Measurements from ENCODE around the gene LEF1.

LEF1 gene

DNA sequence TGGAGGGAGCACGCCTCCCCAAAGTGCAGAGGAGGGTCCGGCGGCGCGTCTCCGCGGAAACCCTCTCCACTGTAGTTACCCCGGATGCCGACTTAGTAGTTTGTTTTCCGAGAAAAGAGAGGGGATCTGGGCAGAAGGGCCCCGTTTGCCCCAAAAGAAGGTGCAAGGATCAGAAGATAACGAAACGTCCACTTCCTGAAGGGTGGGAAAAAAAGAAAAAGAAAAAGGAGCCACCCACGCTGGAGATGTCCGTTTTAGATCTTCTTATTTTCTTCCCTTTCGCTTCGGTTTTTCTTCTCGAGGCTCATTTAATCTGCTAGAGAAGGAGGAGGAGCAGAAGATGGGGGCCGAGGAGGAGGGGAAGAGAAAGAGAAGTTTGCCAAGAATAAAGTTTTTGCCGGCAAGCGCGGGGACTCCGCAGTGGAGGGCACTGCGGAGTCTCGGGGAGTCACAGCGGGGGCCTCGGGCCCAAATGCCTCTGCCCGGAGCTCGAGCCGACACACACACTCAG is 517 bp downstream of the LEF1 start:
- CTCF ChIA-PET = interaction anchor here (0.6 to 0.7 kb wide), 2 partner anchors 53 to 77 kb away, joined by 3 to 4 read pairs; no protein-coding TSS in a partner anchor
- TF ChIP-seq FOXM1 (IDR thresholded peaks at IDR 0.05; ENCODE audit: borderline replicate concordance) (no peak), ELF4 (IDR thresholded peaks at IDR 0.05) (no peak), ARNT (IDR thresholded peaks at IDR 0.05) (no peak), HDGF (IDR thresholded peaks at IDR 0.05; ENCODE audit: borderline replicate concordance) (no peak), SUZ12 (IDR thresholded peaks at IDR 0.05) (no peak), NFRKB (IDR thresholded peaks at IDR 0.05) (no peak), CTBP1 (IDR thresholded peaks at IDR 0.05; ENCODE audit: borderline replicate concordance) (no peak), LEF1 (IDR thresholded peaks at IDR 0.05; ENCODE audit: borderline replicate concordance) (no peak), FOXK2 (IDR thresholded peaks at IDR 0.05) (no peak), FOXA1 (IDR thresholded peaks at IDR 0.05) (no peak), L3MBTL2 (conservative IDR thresholded peaks at IDR 0.05) (no peak)
- TF ChIP-seq, protein P1, sequence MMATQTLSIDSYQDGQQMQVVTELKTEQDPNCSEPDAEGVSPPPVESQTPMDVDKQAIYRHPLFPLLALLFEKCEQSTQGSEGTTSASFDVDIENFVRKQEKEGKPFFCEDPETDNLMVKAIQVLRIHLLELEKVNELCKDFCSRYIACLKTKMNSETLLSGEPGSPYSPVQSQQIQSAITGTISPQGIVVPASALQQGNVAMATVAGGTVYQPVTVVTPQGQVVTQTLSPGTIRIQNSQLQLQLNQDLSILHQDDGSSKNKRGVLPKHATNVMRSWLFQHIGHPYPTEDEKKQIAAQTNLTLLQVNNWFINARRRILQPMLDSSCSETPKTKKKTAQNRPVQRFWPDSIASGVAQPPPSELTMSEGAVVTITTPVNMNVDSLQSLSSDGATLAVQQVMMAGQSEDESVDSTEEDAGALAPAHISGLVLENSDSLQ (IDR thresholded peaks at IDR 0.05) = no peak
- DNase-seq (ENCODE audit: extremely low spot score) = no peak
- POLR2A ChIA-PET = interaction anchor here (0.9 to 1.2 kb wide), 7 partner anchors 9 to 52 kb away, joined by 3 to 5 read pairs (median 4); no protein-coding TSS in a partner anchor

DNA sequence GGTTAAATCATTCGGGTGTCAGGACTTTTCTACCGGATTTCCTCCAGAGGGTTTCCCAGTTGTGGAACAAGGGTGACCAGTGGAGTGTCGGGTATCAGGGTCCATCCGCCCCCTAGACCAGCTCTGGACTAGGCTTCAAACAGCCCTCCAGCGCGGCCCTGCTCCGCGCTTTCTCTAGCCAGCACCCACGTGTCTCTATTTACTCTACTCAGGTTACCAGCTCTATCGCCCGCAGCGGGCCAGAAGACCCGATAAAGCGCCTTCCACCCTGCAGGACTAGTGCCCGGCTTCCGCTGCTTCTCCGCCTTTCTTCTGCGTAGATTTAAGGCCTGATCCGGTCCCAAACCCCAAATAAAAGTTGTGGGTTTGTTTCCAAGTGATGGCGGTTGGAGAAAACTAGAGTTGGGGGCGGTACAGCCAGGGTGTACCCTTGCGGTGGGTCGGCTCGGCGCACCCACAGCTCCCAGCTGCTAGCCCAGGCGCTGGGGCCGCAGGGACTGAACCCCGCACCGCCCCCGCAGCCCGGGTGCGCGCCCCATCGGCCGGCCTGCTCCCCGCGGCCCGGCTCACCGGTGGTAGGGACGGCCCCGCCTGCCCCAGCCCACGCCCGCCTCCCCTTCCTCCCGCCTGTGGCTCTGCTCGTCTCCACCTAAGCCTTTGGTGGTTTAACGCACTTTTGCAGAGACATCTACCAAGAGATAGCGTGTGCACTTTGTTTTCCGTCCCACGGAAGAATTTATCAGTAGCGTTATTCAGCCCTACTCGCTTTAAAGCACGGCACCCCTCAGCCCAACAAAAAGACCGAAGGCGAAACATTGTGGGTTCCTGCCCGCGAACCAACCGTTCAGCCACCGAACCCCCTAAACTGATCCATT is 2.1 kb downstream of the LEF1 start:
- POLR2A ChIA-PET = interaction anchor here (0.9 kb wide), 1 partner anchor 172 kb away, joined by 3 read pairs; no protein-coding TSS in a partner anchor

DNA sequence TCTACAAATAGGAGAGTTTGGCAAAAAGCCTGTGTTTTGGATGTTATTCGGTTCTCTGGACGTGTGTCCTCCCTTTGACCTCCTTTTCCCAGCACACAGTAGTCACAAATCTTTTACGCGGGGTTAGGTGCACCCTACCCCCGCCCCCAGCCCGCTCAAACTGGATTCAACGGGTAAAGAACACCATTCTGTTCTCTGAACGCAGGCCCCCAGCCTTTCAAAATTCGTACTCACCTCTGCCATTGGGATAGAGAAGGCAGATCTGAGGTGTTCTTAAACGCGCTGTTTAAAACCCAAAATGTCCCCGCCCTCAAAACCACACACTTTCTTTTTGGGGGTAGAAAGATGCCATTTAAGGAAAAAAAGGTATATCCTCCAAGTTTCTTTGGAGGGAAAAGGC is 2.7 kb downstream of the LEF1 start:
- DNase-seq (ENCODE audit: extremely low spot score) = no peak
- POLR2A ChIA-PET = interaction anchor here (0.9 kb wide), 1 partner anchor 171 kb away, joined by 3 read pairs; no protein-coding TSS in a partner anchor
- CTCF ChIA-PET = no interaction called here
- no peak for TF ChIP-seq CTBP1 (IDR thresholded peaks at IDR 0.05; ENCODE audit: borderline replicate concordance)
- no peak for TF ChIP-seq LEF1 (IDR thresholded peaks at IDR 0.05; ENCODE audit: borderline replicate concordance)
- no peak for TF ChIP-seq FOXA1 (IDR thresholded peaks at IDR 0.05)
- no peak for TF ChIP-seq ZNF384 (IDR thresholded peaks at IDR 0.05)
- TF ChIP-seq SP1 (IDR thresholded peaks at IDR 0.05) = no peak
- TF ChIP-seq HDGF (IDR thresholded peaks at IDR 0.05; ENCODE audit: borderline replicate concordance) = no peak
- TF ChIP-seq ARNT (IDR thresholded peaks at IDR 0.05) = no peak
- TF ChIP-seq, protein P1 (IDR thresholded peaks at IDR 0.05) = no peak
- no peak for TF ChIP-seq NFRKB (IDR thresholded peaks at IDR 0.05)
- TF ChIP-seq FOXK2 (IDR thresholded peaks at IDR 0.05) = no peak
- no peak for TF ChIP-seq SUZ12 (IDR thresholded peaks at IDR 0.05)
- TF ChIP-seq BHLHE40 (IDR thresholded peaks at IDR 0.05; ENCODE audit: borderline replicate concordance) = no peak
- no peak for TF ChIP-seq L3MBTL2 (conservative IDR thresholded peaks at IDR 0.05)
- no peak for TF ChIP-seq TARDBP (IDR thresholded peaks at IDR 0.05)
- TF ChIP-seq ELF4 (IDR thresholded peaks at IDR 0.05) = no peak
- TF ChIP-seq FOXM1 (IDR thresholded peaks at IDR 0.05; ENCODE audit: borderline replicate concordance) = no peak

More for the DNA sequence above, 2.1 kb downstream of the LEF1 start:
- TF ChIP-seq L3MBTL2 (conservative IDR thresholded peaks at IDR 0.05) (peak; percentile 92), TARDBP (IDR thresholded peaks at IDR 0.05) (no peak)
- CTCF ChIA-PET = no interaction called here
- DNase-seq (ENCODE audit: extremely low spot score) = peak; percentile 58

DNA sequence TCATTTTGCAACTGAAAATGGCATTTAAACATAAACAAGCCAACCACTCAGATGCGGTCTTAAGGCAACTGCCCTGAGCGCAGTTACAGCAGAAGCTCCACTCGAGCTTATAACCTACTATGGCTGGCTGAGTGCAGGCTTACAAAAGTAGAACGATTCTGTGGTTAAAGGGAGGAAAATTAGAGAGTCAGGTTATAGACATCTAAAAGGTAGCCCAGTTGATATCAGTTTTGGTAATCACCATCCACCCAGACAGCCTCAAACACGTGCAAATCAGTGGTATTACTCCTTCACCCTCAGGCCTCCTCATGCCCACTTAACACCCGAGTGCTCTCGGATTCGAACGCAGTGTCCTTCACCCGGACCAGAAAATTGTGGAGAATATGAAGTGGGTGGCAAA is 3.1 kb downstream of the LEF1 start:
- ChIA-PET POLR2A (no interaction called here), CTCF (no interaction called here)
- TF ChIP-seq ZNF384 (IDR thresholded peaks at IDR 0.05) = no peak
- no peak for TF ChIP-seq CTBP1 (IDR thresholded peaks at IDR 0.05; ENCODE audit: borderline replicate concordance)
- DNase-seq (ENCODE audit: extremely low spot score) = no peak

DNA sequence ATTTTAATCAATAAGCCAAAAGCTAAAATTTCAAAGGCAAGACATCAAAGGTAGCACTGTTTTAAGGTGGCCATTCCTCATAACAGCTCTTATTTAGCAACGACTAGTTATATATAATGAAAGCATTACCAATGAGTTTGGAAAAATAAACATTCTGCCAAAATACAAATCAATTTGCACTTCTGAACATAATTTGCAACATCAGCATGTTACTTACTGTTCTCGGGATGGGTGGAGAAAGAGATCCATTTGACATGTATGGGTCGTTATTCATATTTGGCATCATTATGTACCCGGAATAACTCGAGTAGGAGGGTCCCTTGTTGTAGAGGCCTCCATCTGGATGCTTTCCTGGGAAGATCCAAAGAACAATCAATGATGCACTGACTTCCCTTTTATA is 5.4 kb downstream of the LEF1 start:
- POLR2A ChIA-PET = no interaction called here
- CTCF ChIA-PET = no interaction called here
- DNase-seq (ENCODE audit: extremely low spot score) = no peak
- TF ChIP-seq, protein P1 (IDR thresholded peaks at IDR 0.05) = no peak
- TF ChIP-seq LEF1 (IDR thresholded peaks at IDR 0.05; ENCODE audit: borderline replicate concordance) (no peak), ELF4 (IDR thresholded peaks at IDR 0.05) (no peak), ARNT (IDR thresholded peaks at IDR 0.05) (no peak), FOXA1 (IDR thresholded peaks at IDR 0.05) (no peak), CTBP1 (IDR thresholded peaks at IDR 0.05; ENCODE audit: borderline replicate concordance) (no peak), L3MBTL2 (conservative IDR thresholded peaks at IDR 0.05) (no peak), HDGF (IDR thresholded peaks at IDR 0.05; ENCODE audit: borderline replicate concordance) (no peak), SP1 (IDR thresholded peaks at IDR 0.05) (no peak), FOXK2 (IDR thresholded peaks at IDR 0.05) (no peak), NFRKB (IDR thresholded peaks at IDR 0.05) (no peak), ZNF384 (IDR thresholded peaks at IDR 0.05) (no peak), BHLHE40 (IDR thresholded peaks at IDR 0.05; ENCODE audit: borderline replicate concordance) (no peak), FOXM1 (IDR thresholded peaks at IDR 0.05; ENCODE audit: borderline replicate concordance) (no peak), SUZ12 (IDR thresholded peaks at IDR 0.05) (no peak), TARDBP (IDR thresholded peaks at IDR 0.05) (no peak)

DNA sequence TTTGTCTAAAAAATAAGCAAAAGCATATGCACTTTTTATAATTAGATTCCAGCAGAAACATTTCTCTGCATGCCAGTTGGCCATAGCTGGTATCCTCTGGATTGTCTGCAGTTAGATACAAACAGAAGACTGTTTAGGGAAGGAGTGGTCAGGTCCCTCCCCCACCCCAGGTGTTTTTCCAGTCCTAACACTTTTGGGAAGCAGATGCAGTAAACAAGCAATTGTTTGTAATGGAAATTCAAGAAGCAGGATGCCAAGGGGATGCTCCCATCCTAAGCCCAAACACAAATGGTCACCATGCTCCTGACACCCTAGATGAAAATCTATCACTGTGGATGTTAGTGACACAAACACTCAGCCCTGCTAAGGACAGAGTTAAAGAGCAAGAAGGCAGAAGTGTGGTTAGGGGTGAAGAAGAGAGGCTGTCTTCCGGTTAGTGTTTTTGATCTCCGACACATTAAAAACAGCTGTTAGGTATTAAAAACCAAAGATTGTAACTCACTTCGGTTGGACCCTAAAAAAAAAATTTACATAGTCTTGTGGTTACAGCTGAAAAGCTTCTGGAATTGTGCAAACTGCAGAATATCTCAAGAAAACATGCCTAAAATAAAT is 7.9 kb downstream of the LEF1 start:
- no peak for DNase-seq (ENCODE audit: extremely low spot score)
- ChIA-PET POLR2A (no interaction called here), CTCF (no interaction called here)
- TF ChIP-seq ZNF384 (IDR thresholded peaks at IDR 0.05) (no peak), FOXM1 (IDR thresholded peaks at IDR 0.05; ENCODE audit: borderline replicate concordance) (no peak), BHLHE40 (IDR thresholded peaks at IDR 0.05; ENCODE audit: borderline replicate concordance) (no peak), NFRKB (IDR thresholded peaks at IDR 0.05) (no peak), SUZ12 (IDR thresholded peaks at IDR 0.05) (no peak), TARDBP (IDR thresholded peaks at IDR 0.05) (no peak), SP1 (IDR thresholded peaks at IDR 0.05) (no peak), ELF4 (IDR thresholded peaks at IDR 0.05) (no peak), FOXK2 (IDR thresholded peaks at IDR 0.05) (no peak)
- TF ChIP-seq, protein P1 (IDR thresholded peaks at IDR 0.05) = no peak

Data from HEK293T (cell line).